ENCODE measurements around the gene LKAAEAR1.

GRCh38 chr20:64050261-64051032 lies 33.8 kb downstream of the LKAAEAR1 start:
- no peak for TF ChIP-seq POLR2AphosphoS5 (IDR thresholded peaks at IDR 0.05)
- TF ChIP-seq EP300 (IDR thresholded peaks at IDR 0.05) = no peak
- no peak for TF ChIP-seq POLR2A (IDR thresholded peaks at IDR 0.05)
